EL (cell line): ENCODE measurements around the gene NPTN.
"Not testable (repeated sequence)": the region's sequence is repeated elsewhere in the genome, so short reads cannot be mapped to it uniquely, and the experiment has no call there.

ENCODE experiments used
- DNase-seq: peaks from one replicate; pipeline ENCODE4 v3.0.0-alpha.2; 2016

The NPTN gene

DNA sequence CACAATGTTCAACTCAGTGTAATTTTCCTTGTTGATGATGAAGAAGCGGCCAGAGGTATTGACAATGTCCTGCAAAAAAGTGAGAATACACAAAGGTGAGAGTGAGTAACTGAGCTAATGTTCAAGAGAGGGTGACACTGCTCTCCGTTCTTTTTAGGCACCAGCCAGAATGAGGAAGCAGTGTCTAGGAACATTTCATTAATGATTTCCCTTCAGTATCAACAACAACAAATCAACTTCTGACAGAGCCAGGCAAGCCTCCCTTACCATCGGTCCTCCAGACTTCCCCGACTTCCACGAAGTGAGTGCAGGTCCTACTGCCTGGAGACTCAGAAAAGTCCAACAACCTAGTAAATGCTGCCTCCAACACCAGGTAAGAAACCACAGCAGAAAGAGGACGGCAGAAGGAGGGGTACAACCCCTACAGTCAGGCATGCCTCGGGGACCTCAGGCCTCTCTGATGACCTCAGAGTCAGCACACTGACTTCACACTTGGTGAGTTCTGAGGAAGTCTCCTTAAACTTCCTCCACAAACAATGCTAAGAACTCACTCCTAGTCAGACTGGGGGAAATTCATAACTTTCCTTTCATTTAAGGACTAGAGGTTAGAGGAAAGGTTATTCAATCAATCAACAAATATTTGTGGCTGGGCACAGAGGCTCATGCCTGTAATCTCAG is 62.7 kb downstream of the NPTN start:
- no peak for DNase-seq

DNA sequence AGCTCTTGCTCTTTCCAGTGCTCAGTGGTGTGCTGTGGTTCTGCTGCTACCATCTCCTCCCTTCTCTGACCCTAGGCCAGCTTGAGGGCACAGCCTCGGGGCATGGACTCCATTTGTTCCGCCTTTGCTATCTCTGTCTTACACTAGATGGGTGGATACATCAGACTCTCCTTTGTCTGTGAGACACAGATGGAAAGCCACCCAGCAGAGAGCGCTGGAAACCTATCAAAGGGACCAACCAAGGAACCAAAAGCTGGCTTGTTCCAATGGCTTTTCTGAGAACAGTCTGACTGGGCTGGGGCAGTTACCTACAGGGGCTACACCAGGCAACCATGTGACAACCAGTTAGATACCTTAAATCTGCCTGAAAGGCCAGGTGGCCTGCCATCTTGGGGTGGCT is 63.8 kb downstream of the NPTN start:
- no peak for DNase-seq

DNA sequence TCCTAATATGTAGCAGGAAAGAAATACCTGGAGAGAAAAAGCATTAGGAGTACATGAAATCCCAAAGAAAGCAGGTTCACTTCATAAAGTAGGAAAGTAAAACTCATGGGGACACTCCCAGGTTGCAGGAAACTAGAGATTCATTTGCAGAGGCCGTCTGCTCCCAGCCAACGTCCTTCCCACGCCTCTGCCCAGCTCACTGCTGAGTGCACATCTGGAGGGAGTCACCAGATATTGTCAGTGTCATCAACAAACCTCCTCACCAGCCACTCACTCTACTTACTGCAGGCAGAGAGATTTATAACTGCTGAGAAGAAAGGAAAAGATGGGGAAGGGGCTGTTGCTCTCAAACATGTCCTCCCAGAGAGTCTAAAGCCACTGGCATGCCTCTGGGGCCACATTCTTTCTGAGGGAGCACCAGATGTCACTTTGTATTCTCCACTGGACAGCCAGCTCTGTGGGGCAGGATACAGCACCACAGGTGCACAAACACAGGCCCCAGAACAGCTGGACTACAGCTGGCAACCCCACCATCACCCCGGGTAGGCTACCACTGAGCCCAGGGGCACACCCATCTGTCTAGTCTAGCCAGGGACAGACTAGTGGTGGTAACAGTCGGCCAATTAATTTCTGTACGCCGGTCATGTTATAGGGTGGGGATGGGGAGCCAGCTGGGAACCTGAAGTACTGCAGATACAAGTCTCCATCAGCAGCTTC is 64.5 kb downstream of the NPTN start:
- DNase-seq, result no peak

DNA sequence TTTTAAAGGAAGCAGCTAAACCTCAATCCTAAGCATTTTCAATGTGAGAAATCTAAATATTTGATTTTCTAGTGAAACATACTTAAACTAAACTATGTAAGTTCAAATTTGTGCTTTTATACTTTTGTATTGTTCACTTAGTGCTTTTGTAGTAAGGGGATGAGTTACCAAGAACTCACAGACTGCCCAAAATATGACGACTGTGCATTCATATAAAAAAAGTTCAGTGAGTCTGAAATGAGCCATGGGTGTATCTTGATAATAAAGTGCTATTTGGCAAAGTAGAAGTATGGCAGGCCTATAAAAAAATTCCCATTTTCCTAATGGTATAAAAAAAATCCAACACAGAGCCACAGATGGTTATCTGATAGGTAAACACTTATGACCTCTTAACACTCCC is 66.2 kb downstream of the NPTN start:
- no peak for DNase-seq

DNA sequence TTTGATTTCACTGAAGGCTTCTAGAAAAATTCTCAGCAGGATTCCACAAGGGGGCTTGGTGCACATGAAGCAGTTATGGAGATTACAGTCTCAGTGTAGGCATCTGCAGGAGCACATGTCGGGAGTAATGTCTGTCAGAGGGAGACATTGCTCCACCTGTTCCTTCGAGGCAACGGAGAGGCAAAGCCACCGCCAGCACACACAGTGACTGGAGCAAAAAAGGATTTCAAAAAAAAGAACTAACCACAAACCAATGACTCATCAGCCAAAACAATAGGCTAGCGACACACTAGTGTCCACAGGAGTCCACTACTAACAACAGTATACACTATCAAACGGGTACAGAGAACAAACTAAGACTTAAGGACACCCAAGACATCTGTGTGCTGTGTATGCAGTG is 68.9 kb downstream of the NPTN start:
- peak; percentile 51 for DNase-seq

DNA sequence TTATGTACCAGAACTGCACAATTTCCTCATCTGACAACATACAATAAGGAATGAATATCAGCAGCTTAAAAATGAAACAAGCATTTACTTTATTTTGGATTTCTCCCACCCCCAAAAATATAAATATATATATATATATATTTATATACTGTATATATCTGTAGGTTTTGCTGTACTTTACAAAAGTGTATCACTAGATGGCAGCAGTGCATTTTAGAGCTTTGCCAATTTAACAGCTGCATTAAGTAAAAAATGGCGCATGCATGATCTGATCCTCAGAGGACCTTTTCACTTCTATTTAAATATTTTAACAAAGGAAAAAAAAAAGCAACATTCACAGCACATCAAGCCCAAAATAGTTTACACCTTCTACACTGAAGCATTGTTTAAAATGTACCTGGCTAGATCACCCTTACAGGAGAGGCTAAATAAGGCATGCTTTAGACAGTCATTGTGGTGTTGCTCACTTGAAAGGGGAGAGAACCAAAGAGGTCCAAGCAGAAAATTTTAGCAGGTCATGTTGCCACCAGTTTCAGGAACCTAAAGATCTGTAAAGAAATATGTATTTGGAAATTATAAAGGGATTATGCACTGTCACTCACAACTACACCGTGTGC is 72.6 kb downstream of the NPTN start:
- peak; percentile 61 for DNase-seq

DNA sequence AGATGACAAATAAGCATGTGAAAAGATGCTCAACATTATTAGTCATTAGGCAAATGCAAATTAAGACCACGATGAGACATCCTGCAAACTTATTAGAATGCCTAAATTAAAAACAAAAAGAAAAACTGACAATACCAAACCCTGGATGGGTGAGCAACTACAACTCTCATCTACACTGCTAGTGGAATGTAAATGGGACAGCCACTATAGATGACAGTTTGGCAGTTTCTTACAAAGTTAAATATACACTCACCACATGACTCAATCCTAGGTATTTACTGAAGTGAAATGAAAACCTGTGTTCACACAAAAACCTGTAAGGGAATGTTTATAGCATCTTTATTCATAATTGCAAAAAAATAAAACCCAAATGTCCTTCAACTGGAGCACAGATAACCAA is 74.7 kb downstream of the NPTN start:
- no peak for DNase-seq

DNA sequence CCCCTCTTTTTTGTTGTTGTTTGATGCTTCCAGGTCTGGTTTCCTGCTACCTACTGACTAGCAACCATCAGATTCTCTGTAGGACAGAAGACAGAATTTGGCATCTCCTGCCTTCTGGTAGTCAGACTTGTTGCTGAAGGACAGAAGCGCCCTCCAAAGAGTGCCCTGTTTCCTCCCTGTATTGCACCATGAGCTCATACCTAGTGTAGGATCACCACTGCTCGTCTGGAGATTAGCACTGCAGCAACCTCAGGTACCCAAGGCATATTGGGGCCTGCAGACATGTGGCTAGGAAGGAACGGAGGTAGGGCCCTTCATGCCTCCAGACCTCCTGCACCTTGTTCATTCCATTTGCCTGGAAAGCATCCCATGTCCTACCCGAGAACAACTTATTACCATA is 78.1 kb downstream of the NPTN start:
- no peak for DNase-seq

DNA sequence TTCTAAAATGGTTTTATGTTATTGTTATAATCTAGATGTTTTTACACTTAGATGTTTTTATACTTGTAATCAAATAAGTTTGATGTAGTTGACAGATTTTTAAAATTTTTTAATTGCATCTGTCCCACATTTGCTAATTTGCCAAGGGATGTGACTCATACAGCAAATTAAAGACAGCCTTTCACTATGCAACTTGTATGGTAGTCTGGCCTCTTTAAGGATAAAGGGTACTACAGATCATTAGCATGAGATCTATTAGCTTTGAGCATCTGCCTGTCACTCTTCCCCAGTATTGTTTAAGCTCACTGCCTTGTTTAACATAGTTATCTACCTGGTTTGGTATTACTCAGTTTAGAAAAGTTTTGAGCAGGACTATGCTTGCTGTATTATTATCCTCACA is 83.0 kb downstream of the NPTN start:
- DNase-seq, result no peak

DNA sequence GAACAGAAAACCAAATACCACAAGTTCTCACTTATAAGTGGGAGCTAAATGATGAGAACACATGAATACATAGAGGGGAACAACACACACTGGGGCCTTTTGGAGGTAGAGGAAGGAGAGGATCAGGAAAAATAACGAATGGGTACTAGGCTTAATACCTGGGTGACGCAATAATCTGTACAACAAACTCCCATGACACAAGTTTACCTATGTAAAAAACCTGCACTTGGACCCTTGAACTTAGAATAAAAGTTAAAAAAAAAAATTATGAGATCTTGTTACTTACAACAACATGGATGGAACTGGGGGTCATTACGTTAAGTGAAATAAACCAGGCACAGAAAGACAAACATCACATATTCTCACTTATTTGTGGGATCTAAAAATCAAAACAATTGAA is 84.3 kb downstream of the NPTN start:
- DNase-seq, result not testable (repeated sequence)

DNA sequence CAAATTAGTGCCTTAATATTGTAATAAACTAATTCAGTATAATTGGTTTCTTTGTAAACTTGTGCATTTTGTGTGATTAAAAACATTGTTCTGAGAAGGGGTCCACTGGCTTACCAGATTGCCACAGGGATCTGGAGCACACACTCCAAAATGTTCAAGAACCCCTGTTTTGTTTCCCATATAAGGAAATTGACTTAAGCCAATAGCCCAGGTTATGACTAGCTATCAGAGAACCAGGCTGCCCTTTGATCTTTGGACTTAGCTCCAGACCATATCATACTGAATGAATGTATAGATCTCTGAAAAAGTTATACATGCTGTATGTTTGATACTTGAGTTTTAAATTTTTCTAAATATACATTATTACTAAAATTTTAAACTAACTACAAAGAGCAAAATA is 91.7 kb downstream of the NPTN start:
- DNase-seq, result no peak

DNA sequence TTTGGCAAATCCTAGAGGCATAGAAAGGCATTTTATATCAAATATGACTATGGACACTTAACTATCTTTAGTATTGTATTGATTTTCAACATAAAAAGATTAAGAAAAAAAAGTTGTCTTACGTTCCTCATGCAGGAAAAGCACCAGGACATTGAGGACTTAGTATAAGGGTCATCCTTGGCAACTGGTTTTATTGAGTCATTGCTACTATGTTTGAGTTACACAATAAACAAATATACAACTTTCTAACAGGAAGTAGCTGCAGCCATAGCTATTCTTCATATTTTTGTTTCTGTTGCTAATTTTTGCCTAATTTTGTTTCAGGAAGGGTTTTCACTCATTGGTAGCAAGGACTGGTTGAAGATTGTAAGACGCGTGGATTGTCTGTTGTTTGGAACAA is 93.0 kb downstream of the NPTN start:
- no peak for DNase-seq

DNA sequence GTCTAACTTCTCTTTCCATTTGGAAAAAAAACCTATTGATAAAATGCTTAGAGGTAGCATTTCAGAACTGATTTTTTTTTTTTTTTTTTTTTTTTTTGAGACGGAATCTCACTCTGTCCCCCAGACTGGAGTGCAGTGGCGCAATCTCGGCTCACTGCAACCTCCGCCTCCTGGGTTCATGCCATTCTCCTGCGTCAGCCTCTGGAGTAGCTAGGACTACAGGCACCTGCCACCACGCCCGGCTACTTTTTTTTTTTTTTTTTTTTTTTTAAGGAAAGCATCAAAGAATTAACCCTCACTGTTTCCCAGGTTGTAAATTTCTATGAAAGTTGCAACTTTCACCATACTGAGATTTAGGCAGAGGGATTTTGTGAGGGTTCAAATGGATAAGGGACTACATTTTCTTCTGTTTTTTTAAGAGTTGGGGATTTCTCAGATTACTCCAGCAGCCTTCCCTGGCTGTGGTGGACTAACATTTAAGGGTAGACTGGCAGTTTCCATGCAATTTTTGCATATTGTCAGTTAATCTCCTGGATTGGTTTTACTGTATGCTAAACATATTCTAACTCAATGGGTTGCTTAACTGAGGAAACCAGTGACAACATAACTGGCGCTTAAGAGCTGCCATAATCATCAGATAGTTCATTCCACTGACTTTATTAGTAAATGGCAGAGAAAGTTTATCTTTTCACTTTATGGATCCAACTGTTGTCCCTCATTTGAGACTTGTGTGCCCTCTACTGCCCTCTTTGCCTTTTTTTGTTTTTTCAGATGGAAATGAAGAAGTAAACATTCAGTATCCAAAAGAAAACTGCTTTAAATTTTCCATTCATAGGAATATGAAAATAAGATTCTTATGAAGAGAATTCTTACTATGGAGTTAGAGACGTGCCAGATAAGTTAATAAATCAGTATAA is 93.7 kb downstream of the NPTN start:
- no peak for DNase-seq

DNA sequence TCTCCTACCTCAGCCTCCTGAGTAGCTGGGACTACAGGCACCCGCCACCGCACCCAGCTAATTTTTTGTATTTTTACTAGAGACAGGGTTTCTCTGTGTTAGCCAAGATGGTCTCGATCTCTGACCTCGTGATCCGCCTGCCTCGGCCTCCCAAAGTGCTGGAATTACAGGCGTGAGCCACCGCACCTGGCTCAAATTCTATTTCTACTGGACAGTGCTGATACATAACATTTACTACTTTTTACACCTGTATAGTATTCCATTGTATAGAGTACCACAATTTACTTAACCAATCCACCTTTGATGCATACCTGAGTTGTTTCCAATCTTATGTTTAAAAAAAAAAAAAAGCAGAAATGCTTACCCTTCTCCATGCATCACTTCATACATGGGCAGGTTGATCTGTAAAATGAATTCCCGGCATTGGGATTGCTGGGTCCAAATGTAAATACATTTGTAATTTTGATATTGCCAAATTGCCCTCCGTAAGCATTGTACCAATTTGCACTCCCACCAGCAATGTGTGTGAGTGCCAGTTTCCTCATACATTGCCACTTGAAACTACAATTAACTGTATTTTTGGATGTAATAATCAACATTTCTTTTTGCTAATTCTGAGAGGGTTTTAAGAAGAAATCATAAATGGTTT is 94.5 kb downstream of the NPTN start:
- no peak for DNase-seq

DNA sequence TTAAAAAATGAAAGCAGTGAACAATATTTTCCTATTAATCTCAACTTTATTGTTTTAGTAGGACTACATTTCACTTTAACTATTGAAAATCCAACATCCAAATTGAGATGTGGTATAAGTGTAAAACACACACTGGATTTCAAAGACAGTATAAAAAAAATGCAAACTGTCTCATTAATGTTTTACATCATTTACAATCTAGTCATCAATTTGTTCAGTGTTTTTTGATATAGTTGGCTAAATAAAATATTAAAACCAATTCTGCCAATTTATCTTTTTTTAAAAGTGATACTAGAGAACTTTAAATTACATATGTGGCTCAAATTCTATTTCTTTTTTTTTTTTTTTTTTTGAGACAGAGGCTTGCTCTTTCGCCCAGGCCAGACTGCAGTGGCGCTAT is 95.1 kb downstream of the NPTN start:
- no peak for DNase-seq

DNA sequence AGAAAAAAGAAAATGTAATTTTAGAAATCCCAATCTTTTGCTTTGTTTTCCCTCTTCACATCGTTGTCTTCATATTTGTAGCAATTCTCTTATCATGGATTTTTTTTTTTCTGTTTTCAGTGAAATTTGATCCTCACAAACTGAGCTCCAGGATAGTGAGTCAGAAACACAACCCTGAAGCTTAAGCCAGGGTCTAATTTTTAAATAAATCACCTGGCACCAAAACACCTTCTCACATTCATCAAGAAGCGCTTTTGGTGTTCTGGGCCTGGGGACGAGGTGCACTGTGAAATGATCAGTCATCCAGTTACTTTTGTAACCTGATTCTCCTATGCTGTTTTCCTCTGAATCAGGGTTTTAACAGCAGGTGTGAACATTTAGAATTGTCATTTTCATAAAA is 102.5 kb downstream of the NPTN start:
- no peak for DNase-seq

DNA sequence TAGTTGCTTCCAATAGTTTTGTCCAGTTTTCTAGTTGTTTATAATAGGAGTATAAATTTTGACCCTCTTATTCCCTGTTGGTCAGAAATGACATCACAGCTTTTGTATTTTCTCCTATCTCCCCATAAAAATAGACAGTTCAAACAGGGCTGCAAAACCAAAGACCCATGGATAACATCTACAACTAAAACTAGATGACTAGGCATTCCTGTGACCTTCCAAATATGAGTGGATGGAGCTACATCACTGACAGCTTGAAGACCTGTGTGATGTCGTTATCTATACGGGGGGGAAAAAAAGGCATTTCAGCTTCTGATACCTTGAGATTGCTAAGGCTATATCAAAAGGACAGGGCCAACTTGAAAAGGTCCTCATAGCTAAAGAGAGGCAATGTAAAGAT is 105.6 kb downstream of the NPTN start:
- no peak for DNase-seq

DNA sequence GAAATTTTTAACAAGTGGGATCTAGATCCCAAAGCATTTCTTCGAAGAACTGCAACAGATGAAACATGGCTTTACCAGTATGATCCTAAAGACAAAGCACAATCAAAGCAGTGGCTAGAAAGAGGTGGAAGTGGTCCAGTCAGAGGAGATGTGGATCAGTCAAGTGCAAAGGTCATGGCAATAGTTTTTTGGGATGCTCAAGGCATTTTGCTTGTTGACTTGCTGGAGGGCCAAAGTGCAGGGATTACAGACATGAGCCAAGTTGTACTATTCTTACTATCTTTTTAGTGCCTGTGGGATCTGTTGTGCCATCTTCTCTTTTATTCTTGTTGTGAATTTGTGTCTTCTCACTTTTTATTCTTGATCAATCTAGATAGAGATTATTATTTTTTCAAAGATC is 108.3 kb downstream of the NPTN start:
- DNase-seq, result no peak

DNA sequence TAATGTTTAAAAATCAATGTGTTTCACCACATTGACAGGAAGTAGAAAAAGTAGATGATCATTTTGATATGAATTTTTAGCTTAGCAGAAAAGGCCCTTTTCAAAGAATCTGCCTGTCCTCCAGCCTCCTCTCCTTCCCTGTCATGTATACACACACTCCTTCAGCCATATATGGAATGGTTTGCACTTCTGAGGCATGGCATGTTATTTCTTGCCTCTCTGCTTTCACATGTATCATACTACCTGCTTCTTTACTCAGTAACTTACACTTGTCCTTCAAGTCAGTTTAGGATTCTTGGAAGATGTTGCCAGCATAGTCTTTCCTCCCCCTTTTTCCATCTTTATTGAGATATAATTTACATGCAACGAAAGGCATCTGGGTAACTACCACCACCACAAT is 111.2 kb downstream of the NPTN start:
- no peak for DNase-seq

DNA sequence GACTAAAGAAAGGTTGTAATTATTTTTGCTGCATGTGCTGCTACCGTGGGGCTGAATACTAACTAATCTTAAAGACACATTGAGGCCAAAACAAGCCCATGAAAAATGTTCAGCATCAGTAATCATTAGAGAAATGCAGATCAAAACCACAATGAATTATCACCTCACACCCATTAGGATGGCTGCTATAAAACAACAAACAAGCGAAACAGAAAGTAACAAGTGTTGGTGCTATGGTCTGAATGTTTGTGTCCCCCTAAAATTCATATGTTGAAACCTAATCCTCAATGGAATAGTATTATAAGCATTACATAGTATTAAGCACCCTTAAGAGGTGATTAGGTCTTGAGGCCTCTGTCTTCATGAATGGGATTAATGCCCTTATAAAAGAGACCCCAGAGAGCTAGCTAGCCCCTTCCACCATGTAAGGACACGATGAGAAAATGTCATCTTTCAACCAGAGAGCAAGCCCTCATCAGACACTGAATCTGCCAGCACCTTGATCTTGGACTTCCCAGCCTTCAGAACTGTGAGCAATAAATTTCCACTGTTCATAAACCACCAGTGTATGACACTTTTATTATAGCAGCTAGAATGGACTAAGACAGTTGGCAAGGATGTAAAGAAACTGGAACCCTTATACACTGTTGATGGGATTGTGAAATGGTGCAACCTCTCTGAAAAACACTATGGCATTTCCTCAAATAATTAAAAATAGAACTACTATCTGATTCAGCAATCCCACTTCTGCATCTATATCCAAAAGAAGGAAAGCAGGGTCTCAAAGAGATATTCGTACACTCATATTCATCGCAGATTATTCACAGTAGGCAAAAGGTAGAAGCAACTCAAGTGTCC is 114.1 kb downstream of the NPTN start:
- no peak for DNase-seq

DNA sequence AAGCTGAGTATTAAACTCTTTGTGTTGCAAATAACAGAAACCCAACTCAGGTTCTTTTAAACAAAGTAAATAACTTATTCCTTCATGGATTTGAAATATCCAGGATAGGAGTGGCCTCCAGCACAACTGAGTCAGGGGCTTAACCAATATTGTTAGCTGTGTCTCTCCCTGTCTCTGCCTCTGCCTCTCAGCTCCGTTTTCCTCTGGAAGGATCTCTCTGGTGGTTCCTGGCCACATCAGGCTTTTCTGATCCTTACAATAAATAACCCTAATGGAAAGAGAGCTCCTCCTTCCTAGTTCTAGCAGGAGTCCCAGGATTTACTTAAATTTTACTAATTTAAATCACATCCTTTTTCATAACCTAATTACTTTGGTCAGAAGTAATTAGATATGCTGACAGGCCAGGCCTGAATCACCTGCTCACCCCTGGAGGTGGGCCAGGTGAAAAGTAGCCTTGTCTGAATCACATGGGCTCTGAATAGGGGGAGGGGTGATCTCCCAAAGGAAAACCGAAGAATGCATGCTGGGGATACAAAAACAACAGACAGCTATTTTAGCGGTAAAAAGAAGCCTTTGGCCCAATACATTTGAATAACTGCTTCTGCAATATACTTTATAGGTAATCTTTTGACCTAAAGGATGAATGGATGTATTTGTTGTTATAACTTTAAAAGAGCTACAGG is 114.9 kb downstream of the NPTN start:
- DNase-seq, result no peak
